PC-9 (cell line): Measurements from ENCODE around the gene ZNF419. TPM values are rescaled to one million over a fixed set of nuclear protein-coding genes. Genes with fewer than 3 reads are reported as not detected.
A peak's percentile ranks its signal among the peaks of the same experiment; 100 is the strongest.

Experiments
- BruUV-seq: library from RNA; stranded (reverse); fragments of 400-500 nt; replicated peaks from 2 replicates; lab custom pipeline; 2021; lab: Mats Ljungman, UMichigan
- CTCF ChIA-PET: fragments of 300-600 bp; sonication (Branson Sonifier 250); formaldehyde crosslinking; loops from one replicate; lab custom pipeline; 2022; ENCODE audit warnings: antibody characterized with exemption; lab: Charles Lee
- POLR2A ChIA-PET: fragments of 300-600 bp; sonication (Branson Sonifier 250); formaldehyde crosslinking; loops from one replicate; lab custom pipeline; 2022; ENCODE audit warnings: antibody characterized with exemption; ENCODE audit not compliant: unreplicated experiment; lab: Charles Lee
- DNase-seq, 2 experiments: peaks; one replicate each; pipeline versions ENCODE4 v3.0.0 to v3.0.0-alpha.2; 2015 to 2022; ENCODE audit warnings: mixed read lengths in 1 of 2
- H2AFZ ChIP-seq: fragments of 200-600 bp; sonication (generic); 2 replicates; pipeline ENCODE4 v1.8.1; 2017; ENCODE audit warnings: antibody characterized with exemption
- H3F3A ChIP-seq: fragments of 200-600 bp; sonication (generic); 2 replicates; pipeline ENCODE4 v1.8.1; 2017; ENCODE audit warnings: antibody characterized with exemption, mild to moderate bottlenecking, low read depth; ENCODE audit not compliant: insufficient read depth
- H3K27ac ChIP-seq: fragments of 200-600 bp; sonication (generic); 2 replicates; pipeline ENCODE4 v1.6.1; 2016; ENCODE audit warnings: mixed run types
- H3K27me3 ChIP-seq: fragments of 200-600 bp; sonication (generic); 2 replicates; pipeline ENCODE4 v1.6.1; 2016; ENCODE audit warnings: low read depth, mixed run types; ENCODE audit not compliant: insufficient read depth
- H3K36me3 ChIP-seq: fragments of 200-600 bp; sonication (generic); 2 replicates; pipeline ENCODE4 v1.6.1; 2016; ENCODE audit warnings: low read depth, mixed run types
- H3K4me1 ChIP-seq: fragments of 200-600 bp; sonication (generic); replicated peaks from 2 replicates; pipeline ENCODE4 v1.6.1; 2016; ENCODE audit warnings: mixed run types; ENCODE audit not compliant: insufficient read depth
- H3K4me2 ChIP-seq: fragments of 200-600 bp; sonication (generic); 2 replicates; pipeline ENCODE4 v1.6.1; 2017; ENCODE audit warnings: mixed run types
- H3K4me3 ChIP-seq: fragments of 200-600 bp; sonication (generic); 2 replicates; pipeline ENCODE4 v1.6.1; 2016; ENCODE audit warnings: mixed run types
- H3K79me2 ChIP-seq: fragments of 200-600 bp; sonication (generic); 2 replicates; pipeline ENCODE4 v1.6.1; 2017; ENCODE audit warnings: low read depth, mixed run types
- H3K9me2 ChIP-seq: fragments of 200-600 bp; sonication (generic); 2 replicates; pipeline ENCODE4 v1.8.1; 2017; ENCODE audit warnings: mild to moderate bottlenecking; ENCODE audit not compliant: insufficient read depth
- H3K9me3 ChIP-seq: fragments of 200-600 bp; sonication (generic); 2 replicates; pipeline ENCODE4 v1.8.1; 2016; ENCODE audit warnings: low read depth; ENCODE audit not compliant: insufficient read depth
- H4K20me1 ChIP-seq: fragments of 200-600 bp; sonication (generic); 2 replicates; pipeline ENCODE4 v1.8.1; 2017; ENCODE audit not compliant: insufficient read depth
- EZH2 ChIP-seq: fragments of 200-600 bp; sonication (generic); IDR thresholded peaks from 2 replicates; pipeline ENCODE4 v1.8.0; 2017; ENCODE audit warnings: antibody characterized with exemption, low read depth
- intact Hi-C: fragments of 100-400 bp; cut with micrococcal nuclease; formaldehyde crosslinking; loops from one replicate; pipeline ENCODE4 v1.10.0; 2022; ENCODE audit not compliant: unreplicated experiment
- total RNA-seq: library from RNA; stranded (reverse); gene quantifications from 2 replicates; pipeline ENCODE4 v1.2.3, GENCODE V29; 2021
- TF ChIP-seq, protein P1 (sequence below): fragments of 200-600 bp; sonication (generic); conservative IDR thresholded peaks from 2 replicates; pipeline ENCODE4 v1.6.1; 2017; ENCODE audit warnings: mixed run types, antibody characterized with exemption, mild to moderate bottlenecking, moderate library complexity

The ZNF419 gene
- total RNA-seq, 1 experiment from 2014 or later = 12.9 TPM

DNA sequence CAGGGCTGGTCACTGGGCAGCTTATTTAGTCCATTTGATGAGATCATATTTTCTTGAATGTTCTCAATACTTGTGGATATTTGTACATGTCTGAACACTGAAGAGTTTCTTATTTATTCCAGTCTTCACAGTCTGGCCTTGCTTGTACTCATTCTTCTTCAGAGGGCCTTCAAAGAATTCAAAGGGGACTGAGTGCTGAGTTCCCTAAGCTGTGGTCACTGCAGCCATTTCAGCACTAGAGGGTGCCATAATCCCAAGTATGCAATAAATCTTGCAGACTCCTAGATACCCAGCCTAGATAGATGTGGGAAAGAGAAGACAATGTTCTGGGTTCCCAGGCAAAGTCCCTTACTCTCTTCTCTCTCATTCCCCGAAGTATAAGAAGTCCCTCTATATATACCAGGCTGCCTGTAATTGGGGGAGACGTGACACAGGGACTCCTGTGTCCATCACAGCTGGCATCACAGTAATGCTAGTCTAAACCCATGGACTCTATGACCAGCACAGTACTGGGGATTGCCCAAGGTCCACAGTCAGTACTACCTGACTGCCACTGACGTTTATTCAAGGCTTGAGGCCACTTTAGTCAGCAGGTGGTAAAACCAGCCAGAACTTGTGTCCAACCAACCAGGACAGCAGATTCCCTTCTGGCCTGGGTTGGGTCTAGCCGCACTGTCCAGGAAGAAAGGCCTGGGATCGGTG, 21.7 kb upstream of the ZNF419 start:
- no peaks in the 10 kb centered on the region for H4K20me1 ChIP-seq
- intact Hi-C loops = no loop called here
- TF ChIP-seq EZH2 = no peak
- TF ChIP-seq, protein P1, sequence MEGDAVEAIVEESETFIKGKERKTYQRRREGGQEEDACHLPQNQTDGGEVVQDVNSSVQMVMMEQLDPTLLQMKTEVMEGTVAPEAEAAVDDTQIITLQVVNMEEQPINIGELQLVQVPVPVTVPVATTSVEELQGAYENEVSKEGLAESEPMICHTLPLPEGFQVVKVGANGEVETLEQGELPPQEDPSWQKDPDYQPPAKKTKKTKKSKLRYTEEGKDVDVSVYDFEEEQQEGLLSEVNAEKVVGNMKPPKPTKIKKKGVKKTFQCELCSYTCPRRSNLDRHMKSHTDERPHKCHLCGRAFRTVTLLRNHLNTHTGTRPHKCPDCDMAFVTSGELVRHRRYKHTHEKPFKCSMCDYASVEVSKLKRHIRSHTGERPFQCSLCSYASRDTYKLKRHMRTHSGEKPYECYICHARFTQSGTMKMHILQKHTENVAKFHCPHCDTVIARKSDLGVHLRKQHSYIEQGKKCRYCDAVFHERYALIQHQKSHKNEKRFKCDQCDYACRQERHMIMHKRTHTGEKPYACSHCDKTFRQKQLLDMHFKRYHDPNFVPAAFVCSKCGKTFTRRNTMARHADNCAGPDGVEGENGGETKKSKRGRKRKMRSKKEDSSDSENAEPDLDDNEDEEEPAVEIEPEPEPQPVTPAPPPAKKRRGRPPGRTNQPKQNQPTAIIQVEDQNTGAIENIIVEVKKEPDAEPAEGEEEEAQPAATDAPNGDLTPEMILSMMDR = peak; percentile 75
- no TSS peak for BruUV-seq
- no peaks in the 10 kb centered on the region for H3K27me3 ChIP-seq
- no peak overlapping the region for H3K4me3 ChIP-seq
- DNase-seq = peak; percentile 14 to 55
- ChIA-PET POLR2A (no interaction called here), CTCF (no interaction called here)
- H3K36me3 ChIP-seq = peaks cover 9% of the 10 kb centered on the region; the same call in 1 of the 2 replicates
- H3K79me2 ChIP-seq = no peaks in the 10 kb centered on the region
- no peak overlapping the region for H3K4me2 ChIP-seq
- no peak overlapping the region for H3K27ac ChIP-seq
- no peaks in the 10 kb centered on the region for H3K9me2 ChIP-seq
- no peaks in the 10 kb centered on the region for H3K4me1 ChIP-seq
- no peaks in the 10 kb centered on the region for H3F3A ChIP-seq
- H3K9me3 ChIP-seq = peaks cover 34% of the 10 kb centered on the region
- H2AFZ ChIP-seq = no peak overlapping the region

DNA sequence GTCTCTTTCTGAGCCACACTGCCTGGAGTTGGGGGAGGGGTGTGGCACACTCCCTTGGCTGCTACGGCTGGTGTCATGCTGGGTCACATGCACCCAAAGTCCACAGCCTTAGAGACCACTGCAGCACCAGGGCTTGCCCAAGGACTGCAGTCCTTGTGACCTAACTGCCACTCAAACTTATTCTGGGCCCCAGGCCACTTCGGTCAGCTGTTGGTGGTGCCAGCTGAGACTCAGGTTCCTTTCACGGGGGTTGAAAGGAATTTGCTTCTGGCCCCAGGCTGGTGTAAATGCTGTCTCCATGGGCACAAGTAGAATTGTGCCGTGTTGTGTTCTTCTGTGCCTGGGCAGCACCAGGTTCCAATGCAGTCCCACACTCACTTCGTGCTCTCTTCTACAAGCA, 21.1 kb upstream of the ZNF419 start:
- Histone ChIP-seq H3K27me3 (no peaks in the 10 kb centered on the region), H4K20me1 (no peaks in the 10 kb centered on the region), H2AFZ (no peak overlapping the region), H3K36me3 (peaks cover 12% of the 10 kb centered on the region; the same call in 1 of the 2 replicates), H3K4me3 (no peak overlapping the region), H3K4me2 (no peak overlapping the region), H3K27ac (no peak overlapping the region), H3K9me2 (no peaks in the 10 kb centered on the region), H3F3A (no peaks in the 10 kb centered on the region), H3K79me2 (no peaks in the 10 kb centered on the region), H3K4me1 (no peaks in the 10 kb centered on the region), H3K9me3 (peaks cover 40% of the 10 kb centered on the region)
- CTCF ChIA-PET = no interaction called here
- POLR2A ChIA-PET = no interaction called here
- intact Hi-C loops = no loop called here
- TF ChIP-seq EZH2 = no peak
- TF ChIP-seq, protein P1 = no peak
- DNase-seq = no peak
- no TSS peak for BruUV-seq

DNA sequence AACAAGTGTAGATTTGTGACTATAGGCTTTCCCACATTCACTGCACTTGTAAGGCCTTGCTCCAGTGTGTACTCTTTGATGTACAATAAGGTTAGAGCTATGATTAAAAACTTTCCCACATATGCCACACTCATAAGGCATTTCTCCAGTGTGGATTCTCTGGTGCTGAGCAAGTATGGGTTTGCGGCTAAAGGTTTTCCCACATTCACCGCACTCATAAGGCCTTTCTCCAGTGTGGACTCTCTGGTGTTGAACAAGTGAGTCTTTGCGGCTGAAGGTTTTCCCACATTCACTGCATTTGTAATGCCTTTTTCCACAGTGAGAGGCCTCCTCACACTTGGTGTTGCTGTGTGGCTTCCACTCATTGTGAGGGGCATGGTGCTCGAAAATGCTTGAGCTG, 13.9 kb upstream of the ZNF419 start:
- H3F3A ChIP-seq = peaks cover 6% of the 10 kb centered on the region; the same call in 1 of the 2 replicates
- H3K9me2 ChIP-seq = no peaks in the 10 kb centered on the region
- no peaks in the 10 kb centered on the region for H3K27me3 ChIP-seq
- no TSS peak for BruUV-seq
- peaks cover 61% of the 10 kb centered on the region for H3K36me3 ChIP-seq
- no peak for DNase-seq
- ChIA-PET CTCF (no interaction called here), POLR2A (interaction anchor here (0.6 kb wide), 1 partner anchor 26 kb away, joined by 3 read pairs; the partner anchor contains the start of gene ZNF773)
- no peak overlapping the region; the same call in 1 of the 2 replicates for H3K4me3 ChIP-seq
- H2AFZ ChIP-seq = no peak overlapping the region
- no peaks in the 10 kb centered on the region; the same call in 1 of the 2 replicates for H3K79me2 ChIP-seq
- H4K20me1 ChIP-seq = no peaks in the 10 kb centered on the region
- no peak for TF ChIP-seq EZH2
- TF ChIP-seq, protein P1 = no peak
- H3K27ac ChIP-seq = no peak overlapping the region
- H3K4me1 ChIP-seq = no peaks in the 10 kb centered on the region; the same call in 1 of the 2 replicates
- intact Hi-C loops = no loop called here
- peaks cover 81% of the 10 kb centered on the region for H3K9me3 ChIP-seq
- H3K4me2 ChIP-seq = no peak overlapping the region
